K562 (cell line): ENCODE data around the gene CPN2. TPM values are rescaled to one million over a fixed set of nuclear protein-coding genes. Genes with fewer than 3 reads are reported as not detected.

Experiments used
- ATAC-seq: fragments of 200-7000 bp; cut with Tn5 transposase; 3 replicates; pipeline ENCODE4 v1.9.1; 2020; ENCODE audit warnings: moderate library complexity
- BruUV-seq: library from RNA; stranded (reverse); fragments of 400-500 nt; replicated peaks from 2 replicates; lab custom pipeline; 2021; lab: Mats Ljungman, UMichigan
- CTCF ChIA-PET: fragments of 300-600 bp; formaldehyde crosslinking; extraction: SDS; loops from one replicate; lab custom pipeline; 2021; ENCODE audit warnings: low intra/inter-chr PET ratio; lab: Yijun Ruan, JAX
- POLR2A ChIA-PET: fragments of 300-600, 350-650 bp; sonication (Branson Sonifier 250); formaldehyde crosslinking; extraction: SDS; loops from one replicate; lab custom pipeline; 2021; ENCODE audit warnings: antibody characterized with exemption, inconsistent platforms; lab: Yijun Ruan, JAX
- DNase-seq, 4 experiments: peaks; one replicate each; pipeline versions ENCODE4 v3.0.0 to v3.0.0-alpha.2; 2011 to 2018; ENCODE audit warnings: low spot score in 3 of 4, mixed read lengths in 3 of 4; ENCODE audit errors: extremely low read depth in 1 of 4
- FAIRE-seq: peaks from 2 replicates; lab custom pipeline; 2011; peaks lifted over from hg19 to GRCh38; lab: Jason Lieb, UNC
- H2AFZ ChIP-seq: 2 replicates; pipeline ENCODE4 v1.6.0; 2011; ENCODE audit warnings: low read depth, low read length, control low read depth, inconsistent platforms
- H3K27ac ChIP-seq: fragments of 200-600 bp; 3 replicates; pipeline ENCODE4 v1.8.0; 2011; ENCODE audit warnings: low read depth, mild to moderate bottlenecking, control low read depth, inconsistent platforms, low read length, moderate library complexity, mixed read lengths; ENCODE audit errors: extremely low read depth
- H3K27me3 ChIP-seq, 2 experiments: fragments of 300-600 bp in 1 of 2; 2 replicates in 1 of 2; 3 replicates in 1 of 2; pipeline versions ENCODE4 v1.6.0 to v1.8.0; 2011; ENCODE audit warnings: inconsistent platforms in 2 of 2, low read length in 2 of 2, mild to moderate bottlenecking in 1 of 2, mixed read lengths in 1 of 2, moderate library complexity in 1 of 2; ENCODE audit not compliant: control insufficient read depth in 2 of 2, insufficient read depth in 2 of 2
- H3K36me3 ChIP-seq: fragments of 300-600 bp; 3 replicates; pipeline ENCODE4 v1.8.0; 2011; ENCODE audit warnings: mild to moderate bottlenecking, low read length, inconsistent platforms; ENCODE audit not compliant: control insufficient read depth, insufficient read depth
- H3K4me1 ChIP-seq, 2 experiments: fragments of 200-600 bp in 1 of 2; replicated peaks in 1 of 2; 2 replicates in 1 of 2; 3 replicates in 1 of 2; pipeline versions ENCODE4 v1.5.1 to v1.8.0; 2011; ENCODE audit warnings: inconsistent platforms in 2 of 2, low read length in 2 of 2, mild to moderate bottlenecking in 1 of 2, mixed read lengths in 1 of 2, moderate library complexity in 1 of 2; ENCODE audit not compliant: control insufficient read depth in 2 of 2, insufficient read depth in 2 of 2
- H3K4me2 ChIP-seq: 2 replicates; pipeline ENCODE4 v1.6.1; 2011; ENCODE audit warnings: low read length, control low read depth, inconsistent platforms, mixed read lengths; ENCODE audit not compliant: insufficient read depth
- H3K4me3 ChIP-seq: fragments of 200-600 bp; sonication (generic), shearing (Covaris generic); 2 replicates; pipeline ENCODE4 v1.5.1; 2016; ENCODE audit warnings: control low read depth, inconsistent platforms
- H3K79me2 ChIP-seq: fragments of 200-600 bp; 3 replicates; pipeline ENCODE4 v1.8.0; 2011; ENCODE audit warnings: low read length, inconsistent platforms; ENCODE audit not compliant: control insufficient read depth, insufficient read depth
- H3K9ac ChIP-seq, 2 experiments: 2 replicates each; pipeline versions ENCODE4 v1.6.0 to v1.6.1; 2011; ENCODE audit warnings: low read depth in 2 of 2, low read length in 2 of 2, control low read depth in 1 of 2, inconsistent platforms in 1 of 2, mild to moderate bottlenecking in 1 of 2, mixed read lengths in 1 of 2; ENCODE audit not compliant: insufficient read depth in 1 of 2
- H3K9me1 ChIP-seq: one replicate; pipeline ENCODE4 v1.6.0; 2011; ENCODE audit warnings: inconsistent platforms, mild to moderate bottlenecking, low read length, moderate library complexity; ENCODE audit not compliant: control insufficient read depth, insufficient read depth
- H3K9me3 ChIP-seq: replicated peaks from 2 replicates; pipeline ENCODE4 v1.5.1; 2011; ENCODE audit warnings: low read depth, low read length, inconsistent platforms; ENCODE audit not compliant: control insufficient read depth, insufficient read depth
- H4K20me1 ChIP-seq: replicated peaks from 2 replicates; pipeline ENCODE4 v1.6.1; 2011; ENCODE audit warnings: low read length, inconsistent platforms, mixed read lengths; ENCODE audit not compliant: control insufficient read depth, insufficient read depth
- CBFA2T3 ChIP-seq: fragments of 450-650 bp; IDR thresholded peaks from 2 replicates; pipeline ENCODE4 v1.6.1; 2017
- GTF2E2 ChIP-seq: fragments of 200-800 bp; sonication (Bioruptor generic); IDR thresholded peaks from 2 replicates; pipeline ENCODE4 v1.6.1; 2016; ENCODE audit warnings: missing genetic modification characterization, missing compliant biosample characterization
- NRF1 ChIP-seq, 2 experiments: fragments of 450-650 bp; IDR thresholded peaks in 1 of 2; conservative IDR thresholded peaks in 1 of 2; 2 replicates each; pipeline ENCODE4 v1.6.1; 2014; ENCODE audit warnings: mild to moderate bottlenecking in 2 of 2
- RBM22 ChIP-seq: fragments of 200-400 bp; formaldehyde crosslinking; IDR thresholded peaks from 2 replicates; pipeline ENCODE4 v1.6.1; 2018; ENCODE audit warnings: low read length, low read depth; ENCODE audit not compliant: poor library complexity, severe bottlenecking
- SMARCA5 ChIP-seq: fragments of 450-650 bp; IDR thresholded peaks from 2 replicates; pipeline ENCODE4 v1.6.1; 2016
- ZNF121 ChIP-seq: sonication (generic); formaldehyde crosslinking; conservative IDR thresholded peaks from 2 replicates; pipeline ENCODE4 v1.8.0; 2022; ENCODE audit warnings: missing genetic modification reagents
- WGBS: fragments of 100-300 bp; shearing (Covaris generic); methylation state at CpG from one replicate; pipeline ENCODE4 v1.1.6; 2016; ENCODE audit warnings: low coverage, mixed read lengths; ENCODE audit not compliant: insufficient coverage; ENCODE audit errors: missing lambda C conversion rate; 5-methylcytosine and 5-hydroxymethylcytosine counted together
- in situ Hi-C: fragments of 300-500 bp; cut with MboI; formaldehyde crosslinking; loops from 4 replicates; pipeline ENCODE4 v1.15.0; 2018; ENCODE audit warnings: inconsistent platforms, mixed read lengths
- intact Hi-C: fragments of 100-400 bp; cut with micrococcal nuclease; formaldehyde crosslinking; loops from 2 replicates; pipeline ENCODE4 v1.14.2; 2022
- polyA plus RNA-seq, 8 experiments: library from polyadenylated mRNA; depleted of rRNA in 4 of 8; stranded (reverse) in 5 of 8; unstranded in 3 of 8; fragments of >200 nt; fragmentation: Nextera tagmentation in 2 of 8; fragmentation: Illumina TruSeq in 1 of 8; extraction: Ambion mirVana in 2 of 8; extraction: Trizol in 1 of 8; gene quantifications; 2 replicates each; pipeline versions ENCODE4 v1.2.1 to v1.2.3, GENCODE V29; 2011 to 2014; ENCODE audit warnings: inconsistent platforms in 1 of 8, missing spikeins in 1 of 8
- total RNA-seq, 7 experiments: library from RNA; depleted of rRNA in 6 of 7; stranded (reverse); fragments of >200 nt in 6 of 7; fragmentation: Illumina TruSeq in 2 of 7; extraction: Trizol in 2 of 7; gene quantifications; 2 replicates each; pipeline versions ENCODE4 v1.2.1 to v1.2.3, GENCODE V29; 2011 to 2021; ENCODE audit warnings: low replicate concordance in 1 of 7
- TF ChIP-seq, protein P1 (sequence below): fragments of 450-650 bp; IDR thresholded peaks from 2 replicates; pipeline ENCODE4 v1.6.1; 2017; ENCODE audit warnings: mild to moderate bottlenecking, moderate library complexity

The CPN2 gene
- total and polyA plus RNA-seq, 9 of the 15 experiments (the other 6 are each of a cell fraction or from before 2014, with no cell fraction given), result not detected

- TF ChIP-seq CBFA2T3, result 0 out of 2 replicates have a peak, but pooled peaks have one; percentile 17
Measured at GRCh38 chr3:194306109-194306686, 44.9 kb downstream of the CPN2 start (continued).

DNA sequence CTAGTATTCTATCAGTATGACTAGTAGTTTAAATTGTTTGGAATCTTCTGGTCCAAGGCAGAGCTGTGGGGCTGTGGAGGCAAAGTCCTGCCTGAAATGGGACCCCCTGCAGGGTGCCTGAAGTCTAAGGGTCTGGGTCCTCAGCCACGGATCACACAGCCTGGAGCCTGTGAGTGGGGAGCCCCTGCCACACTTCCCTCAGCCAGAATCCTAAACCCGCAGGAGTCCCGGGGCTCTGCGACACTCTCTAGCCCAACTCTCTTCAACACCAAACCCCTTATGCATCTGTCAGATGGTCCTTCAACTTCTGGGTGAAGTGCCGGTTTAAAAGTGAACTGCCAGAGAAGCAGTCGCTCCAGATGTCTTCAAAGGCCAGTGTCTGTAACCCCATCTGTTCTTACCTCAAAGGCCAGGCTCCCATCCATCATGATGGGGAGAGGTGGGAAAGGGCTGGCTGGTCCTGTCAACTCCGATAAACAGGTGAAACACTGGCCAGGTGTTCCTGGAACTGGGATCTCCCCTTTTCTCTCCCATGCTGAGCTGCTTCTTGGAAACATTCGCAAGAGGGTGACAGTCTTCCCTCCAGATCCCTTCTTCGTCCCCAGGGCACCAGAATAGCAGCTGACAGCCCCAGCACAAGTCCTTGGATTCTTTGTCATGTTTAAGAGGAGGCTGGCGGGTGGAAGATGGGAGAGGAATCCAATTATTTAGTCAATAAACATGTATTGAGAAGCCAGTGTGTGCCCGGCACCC lies 45.6 kb downstream of the CPN2 start:
- H3K9ac ChIP-seq, result peak overlapping the region in 1 of 2 experiments; percentile 64; a peak in 1 of 4 replicates
- no peak for FAIRE-seq
- 55% methylated on average over 11 of the region's 11 CpGs for WGBS
- peaks cover 0 to 5% of the 10 kb centered on the region in 2 experiments; a peak in 3 of 5 replicates for H3K4me1 ChIP-seq
- no peak overlapping the region for H3K4me2 ChIP-seq
- POLR2A ChIA-PET, result interaction anchor here (0.6 to 1.2 kb wide), 2 partner anchors 22 to 166 kb away, joined by 3 to 4 read pairs; no protein-coding TSS in a partner anchor
- CTCF ChIA-PET, result no interaction called here
- intact Hi-C loops, result no loop called here
- in situ Hi-C loops, result loop anchor here (25.0 kb wide), 1 partner anchor 1493 kb away; no protein-coding TSS in a partner anchor
- H3K9me1 ChIP-seq, result no peaks in the 10 kb centered on the region
- no peaks in the 10 kb centered on the region for H4K20me1 ChIP-seq
- no TSS peak for BruUV-seq
- no peaks in the 10 kb centered on the region; a peak in 1 of 5 replicates for H3K27me3 ChIP-seq
- H3K79me2 ChIP-seq, result no peaks in the 10 kb centered on the region
- H3K4me3 ChIP-seq, result no peak overlapping the region
- H3K27ac ChIP-seq, result no peak overlapping the region
- TF ChIP-seq, protein P1, sequence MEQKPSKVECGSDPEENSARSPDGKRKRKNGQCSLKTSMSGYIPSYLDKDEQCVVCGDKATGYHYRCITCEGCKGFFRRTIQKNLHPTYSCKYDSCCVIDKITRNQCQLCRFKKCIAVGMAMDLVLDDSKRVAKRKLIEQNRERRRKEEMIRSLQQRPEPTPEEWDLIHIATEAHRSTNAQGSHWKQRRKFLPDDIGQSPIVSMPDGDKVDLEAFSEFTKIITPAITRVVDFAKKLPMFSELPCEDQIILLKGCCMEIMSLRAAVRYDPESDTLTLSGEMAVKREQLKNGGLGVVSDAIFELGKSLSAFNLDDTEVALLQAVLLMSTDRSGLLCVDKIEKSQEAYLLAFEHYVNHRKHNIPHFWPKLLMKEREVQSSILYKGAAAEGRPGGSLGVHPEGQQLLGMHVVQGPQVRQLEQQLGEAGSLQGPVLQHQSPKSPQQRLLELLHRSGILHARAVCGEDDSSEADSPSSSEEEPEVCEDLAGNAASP, result no peak
- TF ChIP-seq SMARCA5 (no peak), GTF2E2 (tag) (no peak), RBM22 (no peak), NRF1 (conservative IDR thresholded peaks at IDR 0.05 in 1 of 2, IDR thresholded peaks at IDR 0.05 in 1 of 2) (no peak), ZNF121 (CRISPR knock-in tag) (no peak)
- no peaks in the 10 kb centered on the region; the same call in 1 of the 2 replicates for H3K9me3 ChIP-seq
- H3K36me3 ChIP-seq, result no peaks in the 10 kb centered on the region
- no peak overlapping the region for H2AFZ ChIP-seq
- DNase-seq, result no peak
- ATAC-seq, result no peak
